IPS-18a (cell line): ENCODE results near the gene ELMO3.

Experiments
- H3K27ac ChIP-seq: one replicate; pipeline ENCODE4 v1.5.1; 2013; ENCODE audit warnings: low read length
- H3K27me3 ChIP-seq: one replicate; pipeline ENCODE4 v1.6.1; 2013; ENCODE audit warnings: mild to moderate bottlenecking, low read length; ENCODE audit not compliant: control insufficient read depth, insufficient read depth
- H3K36me3 ChIP-seq: one replicate; pipeline ENCODE4 v1.6.1; 2013; ENCODE audit warnings: low read depth, low read length; ENCODE audit not compliant: control insufficient read depth
- H3K4me1 ChIP-seq: one replicate; pipeline ENCODE4 v1.6.1; 2013; ENCODE audit warnings: low read depth, low read length; ENCODE audit not compliant: control insufficient read depth
- H3K4me3 ChIP-seq: one replicate; pipeline ENCODE4 v1.5.1; 2013; ENCODE audit warnings: low read length
- H3K9ac ChIP-seq: one replicate; pipeline ENCODE4 v1.6.1; 2013; ENCODE audit warnings: mild to moderate bottlenecking, low read length, moderate library complexity
- H3K9me3 ChIP-seq: one replicate; pipeline ENCODE4 v1.6.1; 2013; ENCODE audit warnings: low read depth, low read length; ENCODE audit not compliant: control insufficient read depth

ELMO3 gene

GRCh38 chr16:67157106-67157748 lies 41.7 kb upstream of the ELMO3 start:
- Histone ChIP-seq H3K27me3 (peaks cover 100% of the 10 kb centered on the region), H3K9me3 (no peaks in the 10 kb centered on the region), H3K4me1 (peaks cover 3% of the 10 kb centered on the region), H3K4me3 (no peak overlapping the region), H3K9ac (no peak overlapping the region), H3K27ac (no peak overlapping the region), H3K36me3 (no peaks in the 10 kb centered on the region)

DNA sequence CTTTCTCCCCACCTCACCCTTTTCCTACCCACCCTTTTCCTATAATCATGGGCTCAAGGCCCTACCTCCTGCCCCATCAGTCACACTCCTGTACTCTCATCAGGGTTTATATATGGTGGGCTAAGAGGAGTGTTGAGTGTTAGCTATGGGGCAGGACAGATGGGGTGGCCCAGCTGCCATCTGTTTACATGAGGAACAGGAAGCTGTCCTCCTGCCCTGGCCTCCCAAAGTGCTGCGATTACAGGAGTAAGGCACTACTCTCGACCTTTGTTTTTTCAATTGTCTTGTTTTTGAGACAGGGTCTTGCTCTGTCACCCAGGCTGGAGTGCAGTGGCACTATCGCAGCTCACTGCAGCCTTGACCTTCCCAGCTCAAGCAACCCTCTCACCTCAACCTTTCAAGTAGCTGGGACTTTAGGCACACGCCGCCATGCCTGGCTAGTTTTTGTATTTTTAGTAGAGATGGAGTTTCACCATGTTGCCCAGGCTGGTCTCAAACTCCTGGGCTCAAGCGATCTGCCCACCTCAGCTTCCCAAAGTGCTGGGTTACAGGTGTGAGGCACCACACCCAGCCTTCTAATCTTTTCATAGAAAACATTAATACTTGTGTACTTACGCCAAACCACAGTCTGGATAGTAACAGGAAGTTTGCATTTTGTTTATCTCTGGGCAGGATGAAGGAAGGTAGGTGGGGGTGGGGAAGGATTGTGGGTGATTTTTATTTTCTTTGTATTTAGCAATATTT lies 40.9 kb upstream of the ELMO3 start:
- no peaks in the 10 kb centered on the region for H3K36me3 ChIP-seq
- no peak overlapping the region for H3K4me3 ChIP-seq
- H3K27ac ChIP-seq, result no peak overlapping the region
- H3K9ac ChIP-seq, result no peak overlapping the region
- peaks cover 100% of the 10 kb centered on the region for H3K27me3 ChIP-seq
- H3K9me3 ChIP-seq, result no peaks in the 10 kb centered on the region
- H3K4me1 ChIP-seq, result peaks cover 3% of the 10 kb centered on the region

- no peaks in the 10 kb centered on the region for H3K9me3 ChIP-seq
- H3K4me1 ChIP-seq, result peaks cover 3% of the 10 kb centered on the region
- H3K27ac ChIP-seq, result no peak overlapping the region
- no peaks in the 10 kb centered on the region for H3K36me3 ChIP-seq
- H3K9ac ChIP-seq, result no peak overlapping the region
- peak overlapping the region; percentile 54 for H3K4me3 ChIP-seq
- H3K27me3 ChIP-seq, result peaks cover 100% of the 10 kb centered on the region
These were observed 40.0 kb upstream of the ELMO3 start for GRCh38 chr16:67158637-67159600.

- Histone ChIP-seq H3K27ac (no peak overlapping the region), H3K4me1 (peaks cover 3% of the 10 kb centered on the region), H3K9me3 (no peaks in the 10 kb centered on the region), H3K27me3 (peaks cover 100% of the 10 kb centered on the region), H3K9ac (no peak overlapping the region), H3K4me3 (no peak overlapping the region), H3K36me3 (no peaks in the 10 kb centered on the region)
These were observed 37.3 kb upstream of the ELMO3 start for GRCh38 chr16:67161595-67162058.

- no peak overlapping the region for H3K9ac ChIP-seq
- H3K27ac ChIP-seq, result no peak overlapping the region
- H3K9me3 ChIP-seq, result no peaks in the 10 kb centered on the region
- peaks cover 100% of the 10 kb centered on the region for H3K27me3 ChIP-seq
- peak overlapping the region; percentile 30 for H3K4me3 ChIP-seq
- H3K36me3 ChIP-seq, result no peaks in the 10 kb centered on the region
- peaks cover 3% of the 10 kb centered on the region for H3K4me1 ChIP-seq
These were observed 36.3 kb upstream of the ELMO3 start for GRCh38 chr16:67162506-67163163.

GRCh38 chr16:67163164-67163998 lies 35.5 kb upstream of the ELMO3 start:
- Histone ChIP-seq H3K4me3 (peak overlapping the region; percentile 30), H3K9me3 (no peaks in the 10 kb centered on the region), H3K9ac (no peak overlapping the region), H3K27ac (no peak overlapping the region), H3K27me3 (peaks cover 100% of the 10 kb centered on the region), H3K36me3 (no peaks in the 10 kb centered on the region), H3K4me1 (peaks cover 3% of the 10 kb centered on the region)

- Histone ChIP-seq H3K4me1 (peaks cover 6% of the 10 kb centered on the region), H3K9me3 (no peaks in the 10 kb centered on the region), H3K36me3 (no peaks in the 10 kb centered on the region), H3K9ac (no peak overlapping the region), H3K4me3 (peak overlapping the region; percentile 30), H3K27ac (no peak overlapping the region), H3K27me3 (peaks cover 100% of the 10 kb centered on the region)
These were observed 34.9 kb upstream of the ELMO3 start for GRCh38 chr16:67163999-67164558.

DNA sequence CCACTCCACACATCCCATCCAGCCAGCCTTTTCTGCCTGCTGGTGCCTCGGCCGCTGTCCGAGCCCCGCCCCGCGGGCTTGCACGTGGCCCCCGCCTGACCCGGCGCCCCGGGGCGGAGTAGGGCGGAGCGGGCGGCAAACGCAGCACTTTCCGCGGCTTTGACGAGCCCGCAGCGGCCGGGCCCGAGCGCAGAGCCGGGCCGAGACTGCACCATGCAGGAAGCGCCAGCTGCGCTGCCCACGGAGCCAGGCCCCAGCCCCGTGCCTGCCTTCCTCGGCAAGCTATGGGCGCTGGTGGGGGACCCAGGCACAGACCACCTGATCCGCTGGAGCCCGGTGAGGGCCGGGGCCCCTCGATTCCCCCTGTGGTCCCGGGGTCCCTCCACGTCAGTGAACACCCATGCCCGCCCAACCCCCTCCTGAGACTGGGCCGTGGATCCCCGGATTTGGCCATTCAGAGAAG lies 34.3 kb upstream of the ELMO3 start, which contains the start of gene HSF4:
TSS of gene HSF4 (plus strand) at position 147 of the 463 bp plus-strand sequence. CDS start at position 214, 67 bp downstream.
- Histone ChIP-seq H3K9ac (no peak within 1 kb of the TSS), H3K27me3 (peaks cover 100% of the 10 kb centered on the region), H3K4me3 (peak within 1 kb of the TSS; percentile 37), H3K36me3 (no peaks in the 10 kb centered on the region), H3K9me3 (no peaks in the 10 kb centered on the region), H3K27ac (no peak within 1 kb of the TSS), H3K4me1 (peaks cover 11% of the 10 kb centered on the region)

- Histone ChIP-seq H3K9ac (no peak overlapping the region), H3K4me3 (peak overlapping the region; percentile 37)
These were observed 33.5 kb upstream of the ELMO3 start for GRCh38 chr16:67165121-67166078.

More at GRCh38 chr16:67165121-67166078, 33.5 kb upstream of the ELMO3 start:
- peaks cover 99% of the 10 kb centered on the region for H3K27me3 ChIP-seq
- H3K4me1 ChIP-seq, result peaks cover 11% of the 10 kb centered on the region
- no peak overlapping the region for H3K27ac ChIP-seq
- H3K36me3 ChIP-seq, result no peaks in the 10 kb centered on the region
- no peaks in the 10 kb centered on the region for H3K9me3 ChIP-seq
